ENCODE data around the gene TSPAN5. TPM values are rescaled to one million over a fixed set of nuclear protein-coding genes. Genes with fewer than 3 reads are reported as not detected.
"Not testable (repeated sequence)": the region's sequence is repeated elsewhere in the genome, so short reads cannot be mapped to it uniquely, and the experiment has no call there.

The TSPAN5 gene
- 5.6 and 6.2 TPM in 2 replicates for total RNA-seq (2014; rRNA removed; shearing (Covaris generic))

DNA sequence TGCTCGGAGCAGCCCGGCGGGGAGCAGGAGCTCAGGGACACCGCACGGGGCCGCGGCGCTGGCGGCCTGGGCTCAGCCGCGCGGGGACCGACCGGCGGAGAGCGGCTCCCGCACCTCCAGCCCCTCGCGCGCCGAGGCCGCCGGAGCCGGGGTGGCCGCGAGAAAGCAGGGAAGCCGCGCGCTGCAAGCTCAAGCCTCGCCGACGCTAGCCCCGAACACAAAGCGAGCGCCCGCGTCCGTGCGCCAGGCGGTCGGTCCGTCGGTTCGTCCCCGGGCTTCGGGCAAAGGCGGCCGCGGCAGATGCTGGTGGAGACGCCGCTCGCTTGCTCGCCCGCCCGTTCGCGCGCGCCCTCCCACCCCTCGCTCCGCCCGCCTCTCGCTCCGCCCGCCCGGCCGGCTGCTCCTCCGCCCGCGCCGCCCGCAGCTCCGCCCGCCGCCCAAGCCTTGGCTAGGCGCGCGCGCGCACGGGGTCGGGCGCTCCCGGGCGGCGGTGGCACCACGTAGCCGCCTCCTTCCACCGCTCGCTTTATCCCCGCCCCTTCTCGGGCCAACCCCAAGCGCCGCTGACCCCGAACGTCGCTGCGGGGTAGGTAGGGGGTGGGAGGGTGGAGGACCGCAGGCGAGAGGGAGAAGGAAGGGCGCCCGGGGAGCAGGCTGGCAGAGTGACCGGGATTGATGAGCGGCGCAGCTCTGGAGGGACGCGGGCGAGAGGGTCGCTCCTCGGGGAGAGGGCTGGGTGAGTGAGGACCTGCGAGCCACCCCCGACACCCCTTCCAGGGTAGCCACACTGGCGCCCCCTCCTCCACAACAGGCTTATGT, at the start of gene TSPAN5:
TSPAN5 (minus strand) TSS at position 325 of the 819 bp plus-strand sequence.
- peak; percentile 75 for DNase-seq (ENCODE audit: low spot score)

DNA sequence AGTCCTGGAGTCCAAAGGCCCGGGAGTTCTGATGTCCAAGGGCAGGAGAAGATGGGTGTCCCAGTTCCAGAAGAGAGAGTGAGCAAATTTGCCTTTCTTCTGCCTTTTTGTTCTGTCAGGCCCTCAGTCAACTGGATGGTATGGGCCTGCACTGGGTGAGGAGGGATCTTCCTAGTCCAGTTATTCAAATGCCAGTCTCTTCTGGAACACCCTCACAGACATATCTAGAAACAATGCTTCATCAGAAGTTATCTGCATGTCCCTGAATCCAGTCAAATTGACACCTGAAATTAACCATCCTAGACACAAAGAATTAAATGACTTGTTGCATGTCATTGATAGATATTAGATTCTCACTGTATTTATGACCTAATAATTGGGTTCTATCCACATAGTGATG, 48.5 kb upstream of the TSPAN5 start:
- no peak for DNase-seq (ENCODE audit: low spot score)

DNA sequence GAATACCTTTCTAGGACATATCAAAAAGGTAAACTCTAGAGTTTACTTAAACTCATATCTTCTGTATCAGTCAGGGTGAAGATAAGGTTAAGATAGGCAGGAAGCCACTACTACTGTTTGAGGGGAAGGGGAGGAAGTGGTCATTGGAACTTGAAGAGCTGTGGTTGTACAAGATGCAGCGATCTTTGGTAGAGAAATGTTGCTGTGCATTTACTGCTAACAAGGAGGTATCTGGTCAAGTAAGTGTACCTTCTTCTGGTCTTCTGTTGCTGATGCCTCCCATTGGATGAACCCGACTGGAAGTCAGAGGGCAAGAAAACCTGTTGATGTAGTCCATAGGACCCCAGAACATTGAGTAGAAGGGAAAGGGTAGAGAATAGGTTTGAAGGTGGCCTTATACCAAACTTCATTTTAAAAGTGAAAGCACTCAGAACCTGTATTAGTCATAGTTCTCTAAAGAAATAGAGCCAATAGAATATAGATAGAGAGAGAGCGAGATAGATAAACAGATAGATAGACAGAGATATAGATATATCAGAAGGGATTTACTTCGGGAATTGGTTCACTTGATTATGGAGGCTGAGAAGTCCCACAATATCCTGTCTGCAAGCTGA, 47.9 kb upstream of the TSPAN5 start:
- no peak for DNase-seq (ENCODE audit: low spot score)

DNA sequence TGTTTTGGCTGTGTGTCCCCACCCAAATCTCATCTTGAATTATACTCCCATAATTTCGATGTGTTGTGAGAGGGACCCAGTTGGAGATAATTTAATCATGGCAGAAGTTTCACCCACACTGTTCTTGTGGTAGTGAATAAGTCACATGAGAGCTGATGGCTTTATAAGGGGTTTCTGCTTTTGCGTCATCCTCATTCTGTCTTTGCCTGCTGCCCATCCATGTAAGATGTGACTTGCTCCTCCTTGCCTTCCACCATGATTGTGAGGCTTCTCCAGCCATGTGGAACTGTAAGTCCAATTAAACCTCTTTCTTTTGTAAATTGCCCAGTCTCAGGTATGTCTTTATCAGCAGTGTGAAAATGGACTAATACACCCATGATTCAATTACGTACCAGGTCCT, 47.2 kb upstream of the TSPAN5 start:
- not testable (repeated sequence) for DNase-seq (ENCODE audit: low spot score)

DNA sequence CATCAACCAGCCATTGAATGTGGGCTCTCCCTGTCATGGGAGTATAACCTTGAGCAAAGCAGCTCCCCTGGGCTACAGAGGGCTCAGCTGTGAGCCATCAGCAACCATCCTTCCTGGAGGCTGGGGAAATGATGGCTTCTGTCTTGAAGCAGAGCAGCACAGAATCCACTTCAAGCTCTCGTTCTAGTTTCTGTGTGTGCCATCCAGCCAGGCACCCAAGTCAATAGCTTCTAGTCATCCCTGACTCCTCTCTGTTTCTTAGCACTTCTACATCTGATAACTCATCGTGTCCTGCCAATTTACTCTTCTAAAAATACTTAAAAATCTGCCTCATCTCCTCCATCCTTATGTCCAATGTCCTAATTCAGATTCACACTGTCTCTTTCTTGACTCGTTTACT, 42.2 kb upstream of the TSPAN5 start:
- no peak for DNase-seq (ENCODE audit: low spot score)

DNA sequence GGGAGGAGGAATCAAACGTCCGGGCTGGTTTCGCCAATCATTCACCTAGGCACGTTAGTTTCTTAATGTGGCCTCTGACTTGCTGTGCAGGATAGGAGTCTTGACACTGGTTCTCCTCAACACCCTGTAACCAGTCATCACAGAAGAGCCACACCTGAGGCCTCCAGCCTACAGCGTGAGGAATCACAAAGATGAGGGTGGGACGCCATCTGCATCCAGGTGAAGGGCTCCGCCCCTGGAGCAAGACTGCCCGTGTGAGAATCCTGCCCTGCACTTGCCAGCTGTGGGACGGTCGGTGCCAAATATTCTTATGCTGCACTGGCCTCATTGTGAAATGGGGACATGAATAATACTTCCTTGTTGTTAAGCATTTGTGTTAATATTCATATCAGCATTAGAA, 35.7 kb upstream of the TSPAN5 start:
- no peak for DNase-seq (ENCODE audit: low spot score)

DNA sequence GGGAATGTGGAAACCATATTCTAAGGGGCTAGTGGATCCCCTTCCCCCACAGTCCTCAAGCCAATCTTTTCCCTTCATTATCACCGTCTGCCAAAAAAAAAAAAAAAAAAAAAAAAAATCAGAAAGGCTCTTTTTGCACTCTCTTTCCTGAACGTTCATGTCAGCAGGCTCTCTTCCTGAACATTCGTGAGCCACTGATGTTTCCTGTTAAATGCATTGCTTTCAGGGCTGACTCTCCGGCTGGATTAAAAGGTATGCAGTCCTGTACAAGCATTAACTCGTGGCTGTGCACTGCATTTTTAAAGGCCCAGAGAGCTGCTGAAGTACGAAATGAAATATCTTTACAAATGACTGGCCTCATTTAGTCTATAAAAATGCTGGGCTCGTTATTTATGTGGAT, 34.0 kb upstream of the TSPAN5 start:
- no peak for DNase-seq (ENCODE audit: low spot score)

DNA sequence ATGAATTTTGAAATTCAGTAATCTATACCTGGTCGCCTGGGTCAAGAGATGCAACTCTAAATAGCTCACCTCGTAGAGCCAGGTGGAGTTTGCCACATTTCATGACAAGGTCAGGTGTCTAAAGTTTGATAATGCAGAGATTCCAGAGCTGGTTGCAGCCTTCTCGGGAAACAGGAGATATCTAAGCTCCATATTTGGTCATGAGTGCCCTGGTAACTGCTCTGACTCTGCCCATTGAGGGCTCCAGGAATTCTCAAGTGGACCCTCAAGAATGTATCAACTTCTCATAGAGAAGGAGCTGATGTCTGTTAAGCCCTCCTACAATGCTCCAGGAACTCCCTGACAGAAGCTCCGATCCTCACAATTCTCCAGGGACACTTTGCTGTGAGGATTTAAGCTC, 33.2 kb upstream of the TSPAN5 start:
- no peak for DNase-seq (ENCODE audit: low spot score)

DNA sequence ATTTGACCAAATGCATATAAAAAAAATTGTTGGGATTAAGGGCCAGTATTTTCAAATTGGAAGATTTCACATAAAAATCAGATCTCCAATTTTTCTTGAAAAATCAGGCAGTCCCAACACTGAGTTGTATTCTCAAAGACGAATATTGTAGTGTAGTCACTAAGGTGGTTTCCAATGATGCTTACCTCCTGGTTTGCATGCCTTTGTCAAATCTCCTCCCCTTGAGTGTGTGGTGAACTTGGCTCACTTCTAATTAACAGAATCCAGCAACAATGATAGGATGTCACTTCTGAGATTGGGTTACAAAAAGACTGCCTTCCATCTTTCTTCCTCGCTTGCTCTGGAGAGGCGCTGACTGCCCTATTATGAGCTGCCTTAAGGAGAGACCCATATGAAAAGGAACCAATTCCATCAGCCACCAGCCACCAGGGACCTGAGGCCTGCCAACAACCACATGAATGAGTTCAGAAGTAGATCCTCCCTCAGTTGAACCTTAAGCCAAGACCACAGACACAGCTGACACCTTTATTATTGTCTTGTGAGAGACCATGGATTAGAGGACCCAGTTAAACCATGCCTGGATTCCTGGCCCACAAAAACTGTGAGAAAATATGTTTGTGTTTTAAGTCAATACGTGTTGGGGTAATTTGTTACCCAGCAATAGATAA, 31.2 kb upstream of the TSPAN5 start:
- DNase-seq (ENCODE audit: low spot score): no peak

DNA sequence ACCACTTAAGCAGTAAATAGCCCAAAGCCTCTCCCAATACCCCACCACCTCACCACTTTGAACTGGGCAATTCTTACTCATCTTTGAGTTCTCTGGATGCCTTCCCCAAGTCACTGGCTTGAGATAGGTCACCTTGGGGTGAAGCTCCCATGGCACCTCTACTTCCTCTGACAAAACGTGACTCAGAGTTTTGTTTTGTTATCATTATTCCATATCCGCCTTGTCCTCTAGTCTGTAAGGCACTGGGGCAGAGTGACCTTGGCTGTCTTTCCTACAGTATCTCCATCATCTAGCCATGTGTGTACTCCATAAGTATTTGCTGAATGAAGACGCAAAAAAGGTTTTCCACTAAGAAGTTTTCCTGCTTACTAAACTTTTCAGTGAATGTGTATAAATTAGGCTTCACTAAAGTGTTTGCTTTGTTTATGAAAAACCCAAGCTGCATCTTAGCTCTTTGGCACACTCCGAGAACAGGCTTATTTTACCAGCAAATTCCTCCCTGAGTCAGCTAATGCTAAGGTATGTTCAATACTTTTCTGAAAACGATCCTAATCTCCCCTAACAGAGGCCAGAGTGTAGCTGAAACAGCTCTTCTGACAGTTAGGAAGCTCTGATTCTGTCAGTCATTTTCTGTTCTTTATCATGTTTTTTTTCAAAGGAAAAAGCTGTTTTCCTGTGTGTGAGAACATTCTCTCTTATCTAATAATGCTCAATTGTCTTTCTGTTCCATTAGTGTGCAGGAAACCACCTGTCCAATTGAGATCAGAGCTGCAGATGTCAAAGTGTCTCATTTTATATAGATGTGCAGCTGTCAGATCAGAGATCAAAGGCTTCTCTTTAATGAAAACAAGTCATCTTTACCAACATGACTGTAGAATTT, 30.2 kb upstream of the TSPAN5 start:
- DNase-seq (ENCODE audit: low spot score): no peak

DNA sequence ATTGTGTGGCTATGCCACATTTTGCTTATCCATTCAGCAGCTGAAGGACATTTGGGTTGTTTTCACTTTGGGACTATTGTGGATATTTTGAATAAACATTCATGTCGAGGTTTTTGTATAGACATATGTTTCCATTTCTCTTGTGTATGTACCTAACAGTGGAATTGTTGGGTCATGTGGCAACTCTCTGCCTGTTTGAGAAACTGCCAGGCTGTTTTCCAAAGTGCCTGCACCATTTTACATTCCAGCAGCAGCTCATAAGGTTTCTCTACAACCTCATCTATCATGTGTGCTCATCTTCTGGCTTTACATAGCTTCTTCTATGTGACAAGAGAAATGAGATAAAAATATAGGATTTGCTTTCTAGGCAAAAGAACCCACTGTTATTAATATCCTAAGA, 29.5 kb upstream of the TSPAN5 start:
- no peak for DNase-seq (ENCODE audit: low spot score)

DNA sequence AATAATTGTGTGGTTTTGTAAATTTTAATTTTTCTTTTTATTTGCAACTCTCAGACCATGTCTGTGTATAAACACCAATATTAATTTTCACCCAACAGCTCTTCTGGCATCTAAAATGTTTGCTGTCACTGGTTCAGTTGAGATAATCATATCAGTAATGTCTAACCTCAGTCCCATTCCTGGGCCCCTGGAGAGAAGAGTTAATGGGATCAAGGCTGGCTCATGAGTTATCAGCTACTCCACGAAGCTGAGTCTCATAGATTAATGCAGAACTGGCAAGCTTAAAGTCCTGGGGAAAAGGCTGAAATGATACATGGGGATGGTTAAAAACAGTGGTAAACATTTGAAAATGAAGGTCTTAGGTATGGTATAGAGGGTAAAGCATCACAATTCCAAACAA, 28.4 kb upstream of the TSPAN5 start:
- no peak for DNase-seq (ENCODE audit: low spot score)

DNA sequence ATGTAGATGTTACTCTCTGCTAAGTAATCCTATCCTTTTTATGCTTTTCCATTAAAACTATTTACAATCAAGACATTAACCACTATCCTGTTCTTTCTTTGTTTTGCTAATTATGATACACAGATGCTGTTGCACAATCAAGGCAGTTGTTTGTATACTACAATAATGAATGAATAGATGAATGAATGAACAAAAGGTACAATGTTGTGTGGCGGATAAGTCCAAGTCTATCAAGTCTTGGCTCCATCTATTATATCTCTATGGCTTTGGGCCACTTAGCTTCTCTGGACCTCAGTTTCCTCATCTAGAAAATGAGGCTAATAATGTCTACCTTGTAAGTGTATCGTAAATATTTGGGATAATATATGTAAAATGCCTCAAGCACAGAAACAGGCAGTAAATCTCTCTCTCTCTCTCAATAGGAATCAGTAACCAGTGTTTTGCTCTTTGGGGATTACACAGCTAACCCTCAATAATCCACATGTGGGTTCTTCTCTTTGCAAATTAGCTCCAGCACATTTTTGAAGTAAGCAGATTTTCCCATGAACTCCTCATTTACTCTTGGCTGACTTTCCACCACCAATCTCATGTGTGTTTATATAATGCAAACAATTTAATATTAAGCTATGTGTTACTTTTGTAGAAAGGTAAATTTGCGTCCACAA, 27.8 kb upstream of the TSPAN5 start:
- DNase-seq (ENCODE audit: low spot score): no peak

DNA sequence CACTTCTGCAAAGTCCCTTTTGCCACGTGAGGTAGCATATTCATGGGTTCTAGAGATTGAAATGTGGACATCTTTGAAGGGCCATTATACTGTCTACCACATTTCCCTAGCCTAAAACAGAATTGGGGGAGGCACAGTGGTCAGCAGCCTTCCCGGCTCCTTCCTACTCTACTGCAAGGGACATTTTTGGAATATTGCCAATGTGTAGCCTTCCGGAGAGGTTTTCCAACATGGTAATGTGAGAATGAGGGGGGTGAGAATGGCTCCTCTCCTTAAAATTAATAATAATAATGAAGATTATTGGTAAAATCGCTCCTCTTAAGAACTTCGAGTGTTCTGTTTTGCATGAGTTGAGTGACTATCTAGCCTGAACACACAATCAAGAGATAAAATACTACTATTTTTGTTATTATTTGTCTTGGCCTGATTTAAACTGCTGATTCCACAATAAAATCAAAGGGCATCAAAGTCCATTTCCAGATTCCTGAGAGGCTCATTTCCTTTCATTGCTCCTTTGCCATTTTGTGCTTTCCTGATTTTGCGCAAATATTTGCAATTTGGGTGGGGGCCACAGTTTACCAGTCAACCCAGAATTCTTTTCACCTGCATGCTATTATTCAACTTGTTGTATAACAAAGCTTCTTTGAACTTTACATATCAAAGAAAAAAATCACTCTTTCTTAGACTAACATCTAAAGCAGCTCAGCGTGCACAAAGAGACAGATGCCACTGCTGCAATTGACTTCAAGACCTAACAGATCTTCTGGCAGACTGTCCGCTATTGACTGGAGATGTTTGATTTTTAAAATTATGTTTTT, 27.0 kb upstream of the TSPAN5 start:
- DNase-seq (ENCODE audit: low spot score): no peak

DNA sequence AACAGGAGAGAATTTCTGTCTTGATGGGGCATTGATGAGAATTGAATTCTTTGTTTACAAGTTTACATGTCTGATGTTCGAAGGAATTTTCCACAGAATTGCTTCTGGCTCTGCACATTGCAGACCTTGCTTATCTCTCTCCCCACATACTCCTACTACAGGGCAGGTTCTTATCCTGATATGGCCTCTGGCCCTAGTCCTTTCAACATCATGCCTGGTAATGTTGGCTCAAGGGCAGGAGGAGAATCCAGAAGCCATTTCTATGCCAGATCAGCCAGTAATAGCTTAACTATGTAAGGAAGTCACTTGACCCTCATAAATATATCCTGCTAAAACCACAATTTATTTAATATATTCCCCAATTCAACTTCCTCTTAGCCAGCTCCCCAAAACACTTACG, 24.3 kb upstream of the TSPAN5 start:
- no peak for DNase-seq (ENCODE audit: low spot score)

DNA sequence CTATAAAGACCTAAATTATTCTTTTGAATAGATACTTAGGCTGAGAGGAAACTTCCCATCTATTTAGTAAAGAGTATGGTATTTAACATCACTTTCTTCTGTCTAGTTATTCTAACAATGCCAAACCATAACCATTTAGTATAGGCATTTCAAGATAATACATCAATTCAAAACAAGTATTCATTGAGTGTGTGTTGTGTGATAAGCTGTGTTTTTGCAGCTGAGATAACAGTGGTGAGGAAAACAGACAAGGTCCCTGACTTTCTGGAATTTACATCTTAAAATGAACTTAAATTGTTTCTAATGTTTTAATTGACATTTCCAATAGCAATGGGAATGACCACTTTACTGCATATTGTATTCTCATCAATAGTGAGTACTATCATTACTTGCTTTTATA, 22.4 kb upstream of the TSPAN5 start:
- no peak for DNase-seq (ENCODE audit: low spot score)

DNA sequence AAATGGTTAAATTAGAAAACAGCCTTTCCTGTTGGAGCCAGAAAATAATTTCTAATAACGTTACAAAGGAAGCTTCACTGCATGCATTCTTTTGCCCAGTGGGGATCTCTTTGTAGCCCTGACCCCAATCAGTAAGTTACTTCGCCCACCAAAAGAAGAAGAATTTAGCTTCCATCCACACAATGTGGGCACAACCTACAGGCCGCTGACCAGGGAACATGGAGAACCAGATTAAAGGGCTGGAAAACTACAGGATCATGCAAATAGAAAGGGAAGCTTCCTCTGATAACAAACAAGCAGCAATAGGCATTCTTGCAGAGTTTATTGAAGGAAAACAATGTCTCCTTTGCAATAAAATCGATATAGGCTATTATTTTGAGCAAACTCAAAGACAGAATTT, 21.3 kb upstream of the TSPAN5 start:
- DNase-seq (ENCODE audit: low spot score): no peak

DNA sequence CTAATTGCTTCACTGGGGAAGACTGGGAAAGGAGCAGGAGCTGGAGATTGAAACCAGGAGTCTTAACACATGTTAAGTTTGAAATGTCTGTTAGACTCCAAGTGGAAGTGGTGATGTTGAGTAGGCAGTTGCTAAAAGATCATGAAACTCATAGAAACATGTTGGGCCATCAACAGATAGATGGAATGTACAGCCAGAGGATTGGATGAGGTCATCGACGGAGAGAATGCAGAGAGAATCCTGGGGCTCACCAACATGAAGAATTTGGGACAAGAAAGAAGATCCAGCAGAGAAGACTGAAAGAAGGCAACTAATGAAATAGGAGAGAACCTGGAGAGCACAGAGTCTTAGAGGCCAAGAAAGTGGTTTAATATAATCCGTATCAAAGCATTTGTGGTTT, 19.4 kb upstream of the TSPAN5 start:
- DNase-seq (ENCODE audit: low spot score): no peak

DNA sequence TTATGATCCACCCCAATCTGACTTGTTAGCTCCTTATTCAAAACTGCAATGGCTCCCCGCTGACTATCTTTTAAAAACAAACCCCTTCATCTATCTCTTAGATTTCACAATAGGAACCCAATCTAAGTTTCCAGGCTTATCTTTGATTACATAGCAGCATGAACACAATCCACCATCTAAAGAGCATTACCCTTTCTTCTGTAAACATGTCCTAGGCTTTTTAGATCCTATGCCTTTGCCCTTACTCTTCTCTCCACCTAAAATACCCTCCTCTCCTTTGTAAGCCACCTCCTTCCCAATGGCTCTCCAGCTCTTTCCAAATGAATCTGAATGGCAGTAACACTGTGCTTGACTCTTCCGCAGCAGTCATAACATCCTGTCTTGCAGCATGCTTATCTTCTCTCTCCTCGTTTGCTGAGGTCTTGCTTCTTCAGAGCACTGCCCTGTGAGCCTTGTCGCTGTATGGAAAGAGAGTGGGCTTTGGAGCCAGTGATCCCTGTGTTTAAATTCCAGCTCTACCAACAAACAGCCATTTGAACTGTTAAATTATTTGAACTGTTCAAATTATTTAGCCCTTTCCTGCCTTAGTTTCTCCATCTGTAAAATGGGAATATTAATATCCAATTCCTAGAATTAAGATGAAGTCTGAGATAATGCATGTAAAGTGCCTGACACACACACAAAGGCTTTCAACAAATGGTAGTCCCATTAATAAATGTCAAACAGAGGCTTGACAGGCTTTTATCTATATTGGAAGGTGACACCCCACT, 16.2 kb upstream of the TSPAN5 start:
- no peak for DNase-seq (ENCODE audit: low spot score)

DNA sequence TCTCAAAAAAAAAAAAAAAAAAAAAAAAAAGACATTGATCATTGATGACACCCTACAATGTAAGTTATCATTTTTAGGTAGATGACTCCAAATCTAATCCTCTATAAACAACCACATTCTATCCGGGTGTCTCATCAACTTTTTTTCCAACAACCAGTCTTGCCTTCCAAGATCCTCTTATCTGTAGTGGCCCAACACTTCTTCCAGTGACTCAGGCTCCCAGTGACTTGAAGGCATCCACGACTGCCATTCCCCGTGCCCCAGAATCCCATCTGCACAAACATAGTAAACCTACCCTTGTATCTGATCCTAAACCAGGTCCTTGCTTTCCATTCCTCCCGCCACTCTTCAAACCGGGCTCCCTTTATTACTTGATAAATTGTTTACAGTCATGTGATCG, 15.6 kb upstream of the TSPAN5 start:
- DNase-seq (ENCODE audit: low spot score): no peak

Measured in HT-29 (cell line).